Skeletal muscle tissue (tissue), 4 donors: ENCODE data around the gene MOB1B. TPM values are rescaled to one million over a fixed set of nuclear protein-coding genes. Genes with fewer than 3 reads are reported as not detected.

Experiments
- H3K27ac ChIP-seq: one replicate; pipeline ENCODE4 v1.7.0; 2013; ENCODE audit warnings: mild to moderate bottlenecking, low read depth, low read length, inconsistent platforms
- H3K27me3 ChIP-seq, 3 donors: one replicate each; pipeline ENCODE4 v1.7.0; 2013; ENCODE audit warnings: low read length in 3 of 3; ENCODE audit not compliant: control insufficient read depth in 3 of 3, insufficient read depth in 3 of 3
- H3K36me3 ChIP-seq, 3 donors: one replicate each; pipeline ENCODE4 v1.7.0; 2013; ENCODE audit warnings: low read length in 3 of 3; ENCODE audit not compliant: control insufficient read depth in 3 of 3, insufficient read depth in 3 of 3
- H3K4me1 ChIP-seq, 3 donors: one replicate each; pipeline ENCODE4 v1.7.0; 2013; ENCODE audit warnings: low read length in 3 of 3, mild to moderate bottlenecking in 3 of 3; ENCODE audit not compliant: control insufficient read depth in 3 of 3, insufficient read depth in 3 of 3
- H3K4me3 ChIP-seq, 3 donors: one replicate each; pipeline ENCODE4 v1.7.0; 2013; ENCODE audit warnings: low read length in 3 of 3
- H3K9ac ChIP-seq, 3 donors: one replicate each; pipeline ENCODE4 v1.7.0; 2013; ENCODE audit warnings: low read length in 3 of 3, mild to moderate bottlenecking in 3 of 3, moderate library complexity in 2 of 3, low read depth in 1 of 3
- H3K9me3 ChIP-seq, 3 donors: one replicate each; pipeline ENCODE4 v1.7.0; 2013; ENCODE audit warnings: low read length in 3 of 3; ENCODE audit not compliant: control insufficient read depth in 3 of 3
- total RNA-seq: library from RNA; depleted of rRNA; stranded (reverse); fragments of >200 nt; gene quantifications from one replicate; pipeline ENCODE4 v1.2.3, GENCODE V29; 2014
- donor health status: Osteomylitis.

Gene MOB1B
- total RNA-seq: 30.3 TPM

DNA sequence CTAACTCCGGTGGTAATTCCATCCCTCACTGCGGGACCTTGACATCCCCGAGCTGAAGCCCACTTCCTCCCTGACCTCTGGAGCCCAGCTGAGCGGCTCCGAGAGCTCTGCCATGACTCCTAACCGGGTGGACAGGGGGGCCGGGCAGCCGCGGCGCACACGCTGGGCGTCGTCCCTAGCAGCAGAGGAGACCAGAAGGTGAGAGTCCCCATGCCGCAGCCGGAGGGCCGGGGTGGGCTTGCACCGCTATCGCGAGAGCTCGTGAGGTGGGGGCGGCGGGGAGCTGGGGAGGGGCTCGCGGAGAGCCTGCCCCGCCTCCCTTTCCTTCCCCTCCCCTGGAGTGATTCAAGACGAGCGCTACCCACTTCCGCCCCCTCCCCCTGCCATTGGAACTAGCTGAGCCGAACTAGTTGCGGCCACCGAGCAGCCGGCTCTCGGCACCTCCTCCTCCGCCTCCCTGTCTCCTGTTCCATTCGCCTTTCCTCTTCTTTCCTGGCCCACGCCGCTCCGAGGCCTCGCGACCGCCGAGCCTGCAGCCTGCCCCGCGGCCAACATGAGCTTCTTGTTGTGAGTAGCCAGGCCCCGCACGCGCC lies at the start of gene MOB1B:
MOB1B (plus strand) TSS at position 386 of the 593 bp plus-strand sequence; CDS start at position 554, 168 bp downstream.
- H3K9ac ChIP-seq: peak within 1 kb of the TSS; percentile 80 to 88 (median 86)
- no peaks in the 10 kb centered on the region for H3K27me3 ChIP-seq
- H3K4me1 ChIP-seq: peaks cover 6 to 11% (median 9%) of the 10 kb centered on the region in 3 donors
- peak within 1 kb of the TSS; percentile 71 to 90 (median 90) for H3K4me3 ChIP-seq
- no peaks in the 10 kb centered on the region for H3K9me3 ChIP-seq
- peak within 1 kb of the TSS; percentile 76 for H3K27ac ChIP-seq
- H3K36me3 ChIP-seq: peaks cover 0 to 5% (median 3%) of the 10 kb centered on the region in 3 donors

- H3K36me3 ChIP-seq: no peaks in the 10 kb centered on the region
- H3K4me1 ChIP-seq: no peaks in the 10 kb centered on the region
- no peaks in the 10 kb centered on the region for H3K9me3 ChIP-seq
- no peak overlapping the region for H3K4me3 ChIP-seq
- no peaks in the 10 kb centered on the region for H3K27me3 ChIP-seq
- no peak overlapping the region for H3K9ac ChIP-seq
- no peak overlapping the region for H3K27ac ChIP-seq
Measured at GRCh38 chr4:70855464-70855863, 46.7 kb upstream of the MOB1B start.

DNA sequence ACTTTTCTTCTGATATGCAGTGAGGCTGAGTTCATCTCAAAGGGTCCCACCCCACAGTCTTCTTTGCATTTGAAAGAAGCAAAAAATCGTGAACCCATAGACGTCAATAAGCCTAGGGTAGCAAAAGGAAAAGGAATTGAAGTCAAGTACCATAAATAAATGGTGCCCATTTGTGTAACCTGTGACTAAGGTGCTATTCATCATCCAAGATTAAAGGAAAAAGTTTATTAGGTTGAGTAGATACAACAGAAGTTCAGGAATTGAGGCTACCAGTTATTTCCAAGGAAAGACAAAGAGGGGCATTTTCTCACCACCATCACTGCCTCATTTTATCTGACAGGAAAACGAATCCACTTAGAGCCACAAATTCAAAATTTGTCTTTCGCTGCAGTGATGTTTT lies 43.7 kb upstream of the MOB1B start:
- H3K27me3 ChIP-seq: no peaks in the 10 kb centered on the region
- H3K36me3 ChIP-seq: no peaks in the 10 kb centered on the region
- no peak overlapping the region for H3K9ac ChIP-seq
- no peaks in the 10 kb centered on the region for H3K4me1 ChIP-seq
- H3K9me3 ChIP-seq: no peaks in the 10 kb centered on the region
- H3K4me3 ChIP-seq: no peak overlapping the region
- no peak overlapping the region for H3K27ac ChIP-seq

GRCh38 chr4:70859066-70859465 lies 43.1 kb upstream of the MOB1B start:
- no peaks in the 10 kb centered on the region for H3K36me3 ChIP-seq
- H3K4me1 ChIP-seq: no peaks in the 10 kb centered on the region
- H3K9me3 ChIP-seq: no peaks in the 10 kb centered on the region
- H3K4me3 ChIP-seq: no peak overlapping the region
- no peak overlapping the region for H3K9ac ChIP-seq
- H3K27ac ChIP-seq: no peak overlapping the region
- H3K27me3 ChIP-seq: no peaks in the 10 kb centered on the region

DNA sequence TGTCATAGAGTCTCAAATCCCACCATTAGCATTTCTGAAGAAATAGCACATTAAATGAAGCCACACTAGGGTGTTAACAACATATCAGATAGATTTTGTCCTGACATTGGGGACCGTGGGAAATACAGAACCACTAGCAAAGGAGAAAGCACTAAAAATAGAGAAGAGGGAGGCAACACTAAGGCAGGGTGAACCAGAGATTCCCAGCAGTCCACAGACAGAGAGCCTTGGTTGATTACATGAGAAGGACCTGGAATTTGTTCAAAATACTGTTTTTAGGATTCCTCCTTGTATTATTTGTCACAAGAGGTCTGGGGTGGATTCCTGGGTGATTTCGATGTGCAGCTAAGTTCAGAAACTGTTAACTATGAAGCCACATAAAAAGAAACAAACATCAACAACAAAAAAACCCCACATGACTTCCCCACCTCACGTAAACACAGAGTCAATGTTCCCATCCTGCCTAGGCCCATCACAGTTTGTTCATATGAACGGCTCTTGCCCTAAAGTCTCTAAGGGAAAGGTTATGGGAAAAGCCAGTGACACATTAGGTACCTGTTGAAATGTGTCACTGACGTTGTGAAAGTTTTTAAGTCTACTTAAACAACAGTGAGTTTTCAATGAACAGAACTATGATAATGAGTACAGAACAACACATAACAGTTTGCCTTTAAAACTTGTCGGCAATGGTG lies 38.9 kb upstream of the MOB1B start:
- H3K4me1 ChIP-seq: no peaks in the 10 kb centered on the region
- H3K27ac ChIP-seq: no peak overlapping the region
- no peaks in the 10 kb centered on the region for H3K27me3 ChIP-seq
- H3K4me3 ChIP-seq: no peak overlapping the region
- H3K36me3 ChIP-seq: no peaks in the 10 kb centered on the region
- no peak overlapping the region for H3K9ac ChIP-seq
- no peaks in the 10 kb centered on the region for H3K9me3 ChIP-seq

DNA sequence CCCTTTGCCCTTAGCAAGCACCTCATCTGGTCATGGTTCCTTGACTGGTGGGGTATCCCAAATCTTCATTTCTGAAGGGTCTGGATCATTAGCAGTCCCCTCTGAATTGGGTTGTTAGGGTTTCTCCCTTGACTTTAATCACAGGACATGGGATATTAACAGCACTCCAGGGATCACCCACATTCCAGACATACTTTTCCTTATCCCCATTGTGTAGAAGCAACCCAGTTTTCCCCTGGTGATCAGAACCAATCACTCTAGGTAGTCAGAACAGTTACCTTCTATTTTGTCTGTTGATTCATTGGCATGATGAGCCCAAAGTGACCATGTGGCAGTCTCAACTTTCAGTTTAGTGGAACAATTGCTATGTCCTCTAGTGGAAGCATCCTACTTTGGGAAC lies 33.4 kb upstream of the MOB1B start:
- H3K27me3 ChIP-seq: no peaks in the 10 kb centered on the region
- no peaks in the 10 kb centered on the region for H3K9me3 ChIP-seq
- H3K9ac ChIP-seq: no peak overlapping the region
- H3K4me3 ChIP-seq: no peak overlapping the region
- no peaks in the 10 kb centered on the region for H3K36me3 ChIP-seq
- H3K27ac ChIP-seq: no peak overlapping the region
- H3K4me1 ChIP-seq: no peaks in the 10 kb centered on the region

DNA sequence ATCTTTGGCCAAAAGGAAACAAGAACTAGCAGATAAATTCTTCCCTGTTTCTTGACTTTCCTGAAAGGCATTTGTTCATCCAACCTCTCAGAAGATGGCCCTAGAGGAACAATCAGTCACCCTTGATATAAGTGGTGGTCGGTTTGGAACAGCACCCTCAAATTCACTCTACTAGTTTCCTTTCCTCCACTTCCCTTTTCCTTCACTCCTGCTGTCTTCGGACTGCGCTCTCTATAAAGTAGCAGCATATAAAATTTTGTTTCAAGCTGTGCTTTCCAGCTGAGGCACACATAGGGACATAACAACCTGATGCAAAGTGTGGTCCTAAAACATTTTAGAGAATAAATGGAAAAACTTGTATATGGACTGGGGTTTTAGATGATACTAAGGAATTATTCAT lies 29.0 kb upstream of the MOB1B start:
- Histone ChIP-seq H3K36me3 (no peaks in the 10 kb centered on the region), H3K9me3 (no peaks in the 10 kb centered on the region), H3K4me3 (no peak overlapping the region), H3K27ac (no peak overlapping the region), H3K27me3 (no peaks in the 10 kb centered on the region), H3K9ac (no peak overlapping the region), H3K4me1 (no peaks in the 10 kb centered on the region)

GRCh38 chr4:70874268-70875156 lies 27.7 kb upstream of the MOB1B start:
- H3K4me3 ChIP-seq: no peak overlapping the region
- H3K4me1 ChIP-seq: no peaks in the 10 kb centered on the region
- H3K9me3 ChIP-seq: no peaks in the 10 kb centered on the region
- H3K27me3 ChIP-seq: no peaks in the 10 kb centered on the region
- no peak overlapping the region for H3K27ac ChIP-seq
- no peaks in the 10 kb centered on the region for H3K36me3 ChIP-seq
- H3K9ac ChIP-seq: no peak overlapping the region

DNA sequence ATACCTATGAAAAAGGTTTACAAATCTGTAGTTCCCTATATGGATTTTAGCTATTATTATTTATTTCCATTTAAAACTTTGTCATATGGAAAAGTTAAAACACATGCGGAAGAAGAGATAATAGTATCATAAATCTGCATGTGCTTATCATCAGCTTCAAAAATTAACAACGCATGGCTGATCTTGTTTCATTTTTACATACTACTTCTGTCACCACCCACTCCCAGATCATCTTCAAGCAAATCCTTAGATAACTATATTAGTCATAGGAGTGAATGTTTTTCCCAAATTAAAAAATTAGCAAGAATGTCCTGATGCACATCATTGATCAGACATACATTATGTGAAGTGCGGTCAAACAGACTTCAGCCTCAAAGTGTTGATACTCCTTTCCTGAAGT lies 24.6 kb upstream of the MOB1B start:
- Histone ChIP-seq H3K4me3 (no peak overlapping the region), H3K36me3 (no peaks in the 10 kb centered on the region), H3K9me3 (no peaks in the 10 kb centered on the region)

GRCh38 chr4:70880739-70881138 lies 21.4 kb upstream of the MOB1B start:
- Histone ChIP-seq H3K9ac (no peak overlapping the region), H3K4me3 (no peak overlapping the region), H3K9me3 (no peaks in the 10 kb centered on the region), H3K27ac (no peak overlapping the region), H3K27me3 (no peaks in the 10 kb centered on the region), H3K4me1 (no peaks in the 10 kb centered on the region), H3K36me3 (no peaks in the 10 kb centered on the region)

More for the DNA sequence above, 24.6 kb upstream of the MOB1B start:
- Histone ChIP-seq H3K27ac (no peak overlapping the region), H3K9ac (no peak overlapping the region), H3K27me3 (no peaks in the 10 kb centered on the region), H3K4me1 (no peaks in the 10 kb centered on the region)
